Measurements from ENCODE around the gene ZNF506.
"Not testable (repeated sequence)": the region's sequence is repeated elsewhere in the genome, so short reads cannot be mapped to it uniquely, and the experiment has no call there.

ZNF506 gene

GRCh38 chr19:19821366-19821951 is at the start of gene ZNF506:
Gene ZNF506 (minus strand): TSS chr19:19821750. CDS start chr19:19821603, 147 bp downstream.
- peak; percentile 93 for DNase-seq (ENCODE audit: low read depth, low spot score)

GRCh38 chr19:19870086-19870485 is 48.5 kb upstream of the ZNF506 start:
- DNase-seq (ENCODE audit: low read depth, low spot score): not testable (repeated sequence)

- peak; percentile 4 for DNase-seq (ENCODE audit: low read depth, low spot score)
Observed at GRCh38 chr19:19866611-19867248, 45.2 kb upstream of the ZNF506 start.

GRCh38 chr19:19865750-19866610 is 44.4 kb upstream of the ZNF506 start, which contains the start of gene ZNF253:
Gene ZNF253 (plus strand): TSS chr19:19865882. CDS start chr19:19865997, 115 bp downstream.
- DNase-seq (ENCODE audit: low read depth, low spot score): peak; percentile 90

- DNase-seq (ENCODE audit: low read depth, low spot score): no peak
Observed at GRCh38 chr19:19860756-19861390, 39.3 kb upstream of the ZNF506 start.

GRCh38 chr19:19858751-19859150 is 37.2 kb upstream of the ZNF506 start:
- no peak for DNase-seq (ENCODE audit: low read depth, low spot score)

GRCh38 chr19:19851740-19852139 is 30.2 kb upstream of the ZNF506 start:
- DNase-seq (ENCODE audit: low read depth, low spot score): not testable (repeated sequence)

GRCh38 chr19:19849056-19849455 is 27.5 kb upstream of the ZNF506 start:
- DNase-seq (ENCODE audit: low read depth, low spot score): no peak

- no peak for DNase-seq (ENCODE audit: low read depth, low spot score)
Observed at GRCh38 chr19:19847781-19848180, 26.2 kb upstream of the ZNF506 start.

- DNase-seq (ENCODE audit: low read depth, low spot score): no peak
Observed at GRCh38 chr19:19835560-19836038, 14.0 kb upstream of the ZNF506 start.

GRCh38 chr19:19826875-19827274 is 5.3 kb upstream of the ZNF506 start:
- DNase-seq (ENCODE audit: low read depth, low spot score): no peak

- no peak for DNase-seq (ENCODE audit: low read depth, low spot score)
Observed at GRCh38 chr19:19823916-19824315, 2.4 kb upstream of the ZNF506 start.

- not testable (repeated sequence) for DNase-seq (ENCODE audit: low read depth, low spot score)
Observed at GRCh38 chr19:19821976-19822375, 426 bp upstream of the ZNF506 start.

- DNase-seq (ENCODE audit: low read depth, low spot score): no peak
Observed at GRCh38 chr19:19820774-19821320, 703 bp downstream of the ZNF506 start.

- no peak for DNase-seq (ENCODE audit: low read depth, low spot score)
Observed at GRCh38 chr19:19817357-19817756, 4.2 kb downstream of the ZNF506 start.

- no peak for DNase-seq (ENCODE audit: low read depth, low spot score)
Observed at GRCh38 chr19:19816679-19817078, 4.9 kb downstream of the ZNF506 start.

GRCh38 chr19:19811999-19812398 is 9.6 kb downstream of the ZNF506 start:
- not testable (repeated sequence) for DNase-seq (ENCODE audit: low read depth, low spot score)

- DNase-seq (ENCODE audit: low read depth, low spot score): no peak
Observed at GRCh38 chr19:19805480-19805879, 16.1 kb downstream of the ZNF506 start.

GRCh38 chr19:19788015-19788414 is 33.5 kb downstream of the ZNF506 start:
- DNase-seq (ENCODE audit: low read depth, low spot score): no peak

GRCh38 chr19:19785476-19785875 is 36.1 kb downstream of the ZNF506 start:
- DNase-seq (ENCODE audit: low read depth, low spot score): not testable (repeated sequence)

GRCh38 chr19:19782783-19783182 is 38.8 kb downstream of the ZNF506 start:
- DNase-seq (ENCODE audit: low read depth, low spot score): no peak
